Measurements from ENCODE around the gene NABP2.

NABP2 gene

DNA sequence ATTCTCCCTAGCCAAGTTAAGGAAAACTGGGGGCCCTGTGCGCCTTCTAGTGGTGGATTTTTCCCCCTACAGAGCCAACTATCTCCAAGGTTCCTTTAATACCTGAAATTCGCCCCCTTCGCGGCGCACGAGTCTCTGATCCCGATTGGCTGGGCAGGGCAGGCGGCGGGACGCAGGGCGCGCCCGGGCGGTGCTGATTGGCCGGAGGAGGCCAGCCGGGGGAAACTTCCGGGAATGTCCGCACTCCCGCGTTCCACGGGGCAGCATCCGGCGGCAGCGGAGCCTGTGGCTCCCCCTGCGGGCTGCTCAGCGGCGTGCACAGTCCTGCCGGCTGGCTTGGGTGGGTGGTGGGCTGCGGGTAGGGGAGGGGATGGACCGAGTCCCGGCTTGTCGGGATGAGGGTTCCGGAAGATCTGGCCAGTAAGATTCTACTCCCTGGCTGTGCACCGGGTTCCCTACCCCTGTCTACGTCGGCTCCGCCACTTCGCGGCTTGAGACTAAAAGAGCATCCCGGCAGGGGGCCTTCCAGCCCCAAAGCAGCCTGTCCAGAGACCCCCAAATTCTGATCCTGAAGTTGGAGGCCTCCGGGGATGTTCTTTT, at the start of gene NABP2:
Gene NABP2 (plus strand): TSS at position 241 of the 600 bp plus-strand sequence. CDS start 515 bp downstream, outside the sequence.
- peak; percentile 98 for DNase-seq (ENCODE audit: low spot score)

DNA sequence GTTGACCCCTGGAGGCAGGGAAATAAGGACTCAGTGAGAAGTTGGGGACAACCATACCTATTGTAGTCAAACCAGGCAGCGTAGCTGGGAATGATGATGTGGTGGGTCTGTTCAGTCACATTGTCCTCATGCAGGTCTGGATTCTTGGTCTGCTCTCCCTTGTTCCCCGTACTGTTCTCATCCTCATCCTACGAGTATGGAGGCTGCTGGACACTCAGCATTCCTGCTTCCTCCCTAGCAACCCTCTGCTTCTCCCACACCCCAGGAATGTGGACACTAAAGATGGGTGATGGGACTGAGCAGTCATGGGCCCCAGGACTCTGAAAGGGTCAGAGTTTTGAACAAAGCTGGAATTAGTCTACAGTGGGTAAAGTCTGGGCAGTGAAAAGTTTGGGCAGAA, 45.8 kb upstream of the NABP2 start:
- DNase-seq (ENCODE audit: low spot score), result no peak

DNA sequence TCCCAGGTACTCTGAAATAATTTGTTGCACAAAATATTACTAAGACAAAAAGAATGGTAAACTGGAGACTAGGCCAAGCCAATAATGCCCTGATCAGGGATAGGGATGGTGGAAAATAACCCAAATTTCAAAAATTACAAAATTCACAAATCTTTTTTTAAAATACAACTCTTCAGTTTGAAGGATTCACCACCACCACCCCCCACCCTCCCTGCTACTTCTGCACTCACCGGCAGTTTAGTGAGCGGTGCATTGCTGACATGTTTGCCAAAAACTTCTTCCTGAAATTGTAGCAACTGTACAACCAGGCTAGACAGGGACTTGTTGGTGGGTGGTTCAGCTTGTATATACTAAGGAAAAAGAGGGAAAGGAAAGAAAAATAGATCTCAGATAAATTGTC, 37.2 kb upstream of the NABP2 start:
- DNase-seq (ENCODE audit: low spot score), result no peak

DNA sequence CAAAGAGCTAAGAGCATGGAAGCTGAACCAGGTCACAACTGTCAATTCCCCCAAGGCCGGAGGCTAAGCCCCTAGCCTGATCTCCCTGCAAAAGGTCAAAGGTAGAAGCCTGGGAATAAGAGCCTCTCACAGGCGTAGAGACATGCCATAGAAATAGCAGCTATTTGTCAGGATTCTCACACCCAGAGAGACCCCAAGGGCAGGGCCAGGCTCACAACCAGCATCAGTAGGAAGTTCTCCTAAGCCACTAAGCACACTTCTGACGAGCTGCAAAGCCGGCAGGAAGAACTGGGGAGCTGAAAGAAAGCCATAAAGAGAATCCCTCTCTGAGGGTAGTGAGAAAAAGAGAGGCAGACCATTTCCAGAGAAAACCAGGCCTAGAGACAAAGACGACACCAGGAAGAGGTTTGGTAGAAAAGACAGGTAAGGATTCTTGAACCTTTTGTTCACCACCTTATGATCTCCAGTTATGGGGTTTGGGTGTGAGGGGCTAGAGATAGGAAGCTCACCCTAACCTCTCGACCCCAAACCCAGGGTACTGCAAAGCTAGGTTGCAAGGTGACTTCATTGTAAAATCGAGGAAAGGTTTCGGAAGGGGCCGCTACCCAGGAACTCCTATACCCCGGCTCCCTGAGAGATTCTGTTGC, 35.9 kb upstream of the NABP2 start:
- peak; percentile 15 for DNase-seq (ENCODE audit: low spot score)

DNA sequence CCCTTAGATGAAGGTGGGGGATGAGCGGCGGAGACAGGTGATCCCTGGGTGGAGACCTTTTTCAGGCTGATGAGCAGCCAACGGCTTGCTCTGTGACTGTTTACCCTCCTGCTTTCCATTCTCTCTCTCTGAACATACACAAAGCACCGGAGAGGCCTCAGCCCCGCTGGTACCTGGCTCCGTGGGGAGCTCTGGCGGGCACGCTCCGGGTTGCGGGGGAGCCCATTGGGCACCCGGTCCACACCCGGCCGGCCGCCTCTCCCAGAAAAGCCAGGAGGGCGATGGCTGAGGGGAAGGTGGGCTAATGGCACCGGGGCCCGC, 35.4 kb upstream of the NABP2 start:
- DNase-seq (ENCODE audit: low spot score), result peak; percentile 10

DNA sequence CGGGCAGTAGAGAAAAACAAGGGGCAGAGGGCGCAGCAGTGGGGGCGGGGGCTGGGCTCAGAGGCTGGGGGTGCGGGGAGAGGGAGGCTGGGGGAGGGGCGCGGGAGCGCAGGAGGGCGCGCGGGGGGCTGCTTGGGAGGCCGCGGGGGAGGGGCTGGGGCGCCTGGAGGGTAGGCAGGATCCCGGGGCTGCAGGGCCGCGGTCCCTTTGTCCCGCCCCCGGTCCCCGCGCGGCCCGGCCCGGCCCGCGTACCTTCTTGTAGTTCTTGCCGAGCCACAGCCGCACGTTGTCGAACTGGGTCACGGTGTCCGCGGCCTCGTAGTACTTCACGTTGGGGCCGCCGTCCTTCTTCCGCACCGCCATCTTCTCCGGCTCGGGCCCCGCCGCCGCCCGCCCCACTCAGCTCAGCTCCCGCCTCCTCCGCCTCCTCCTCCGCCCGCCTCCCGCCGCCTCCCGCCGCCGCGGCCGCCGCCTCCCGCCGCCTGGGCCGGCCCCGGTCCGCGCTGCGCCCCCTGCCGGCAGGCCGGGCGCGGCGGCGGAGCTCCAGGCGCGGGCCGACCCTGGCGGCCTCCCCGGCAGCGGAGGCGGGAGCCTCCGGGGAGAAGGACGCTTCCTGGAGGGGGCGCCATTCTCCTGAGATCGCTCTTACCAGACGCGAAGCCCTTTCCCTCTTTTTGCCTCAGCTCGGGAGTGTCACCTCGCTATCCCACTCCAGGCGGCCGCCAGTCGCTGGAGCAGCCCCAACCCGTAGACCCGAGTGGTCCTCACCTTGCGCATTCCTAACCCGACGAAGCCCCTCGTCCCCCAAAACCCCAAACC, 34.8 kb upstream of the NABP2 start, which contains the start of gene SMARCC2:
Gene SMARCC2 (minus strand): TSS at position 385 of the 819 bp plus-strand sequence. CDS start 22 bp downstream, at position 363.
- peak; percentile 90 for DNase-seq (ENCODE audit: low spot score)

DNA sequence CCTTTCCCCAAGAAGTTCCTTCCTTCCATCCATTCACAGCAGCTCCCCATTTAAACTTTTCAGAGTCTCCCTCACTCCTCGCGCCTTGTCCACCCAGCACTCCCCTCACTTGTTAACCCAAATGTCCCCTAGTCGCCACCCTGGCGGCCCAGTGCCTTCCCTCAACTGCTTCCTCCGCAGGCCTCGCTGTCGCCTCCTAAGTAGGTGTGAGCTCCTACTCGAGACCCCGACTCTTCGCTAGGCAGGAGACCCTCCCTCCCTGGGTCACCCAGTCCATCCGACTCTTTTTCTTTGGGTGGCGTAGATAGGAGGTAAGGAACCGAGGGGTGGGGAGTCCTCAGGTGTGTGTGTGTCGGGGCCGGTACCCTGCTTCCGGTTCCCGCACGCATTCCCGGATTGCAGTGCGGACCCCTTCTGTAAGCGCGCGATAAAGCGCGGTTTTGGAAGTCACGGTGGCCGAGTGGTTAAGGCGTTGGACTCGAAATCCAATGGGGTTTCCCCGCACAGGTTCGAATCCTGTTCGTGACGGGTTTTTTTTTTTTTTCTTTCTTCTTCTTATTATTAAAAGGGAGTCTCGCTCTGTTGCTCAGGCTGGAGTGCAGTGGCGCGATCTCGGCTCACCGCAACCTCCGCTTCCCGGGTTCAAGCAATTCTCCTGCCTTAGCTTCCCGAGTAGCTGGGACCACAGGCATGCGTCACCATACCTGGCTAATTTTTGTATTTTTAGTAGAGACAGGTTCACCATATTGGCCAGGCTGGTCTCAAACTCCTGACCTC, 34.0 kb upstream of the NABP2 start:
- DNase-seq (ENCODE audit: low spot score), result peak; percentile 94

DNA sequence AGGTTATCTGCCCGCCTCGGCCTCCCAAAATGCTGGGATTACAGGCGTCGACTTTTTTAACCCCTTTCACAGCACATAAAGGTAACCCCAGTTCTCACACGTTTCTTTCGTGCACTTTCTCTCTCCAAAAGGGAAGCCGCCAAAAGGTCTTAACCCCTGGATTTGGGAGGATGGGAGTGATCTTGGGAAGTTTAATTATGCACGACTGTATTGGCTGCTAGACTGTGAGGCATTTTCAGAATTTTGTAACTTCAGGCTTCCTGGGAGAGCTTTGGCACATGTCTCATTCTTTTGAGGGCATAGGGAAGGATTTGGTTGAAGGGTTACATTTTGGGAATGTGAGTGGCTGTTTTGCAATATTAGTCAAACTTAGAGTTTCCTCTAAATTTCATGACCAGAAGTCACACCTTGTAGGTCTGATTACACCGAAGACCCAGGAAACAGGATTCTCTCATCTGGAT, 33.4 kb upstream of the NABP2 start:
- no peak for DNase-seq (ENCODE audit: low spot score)

DNA sequence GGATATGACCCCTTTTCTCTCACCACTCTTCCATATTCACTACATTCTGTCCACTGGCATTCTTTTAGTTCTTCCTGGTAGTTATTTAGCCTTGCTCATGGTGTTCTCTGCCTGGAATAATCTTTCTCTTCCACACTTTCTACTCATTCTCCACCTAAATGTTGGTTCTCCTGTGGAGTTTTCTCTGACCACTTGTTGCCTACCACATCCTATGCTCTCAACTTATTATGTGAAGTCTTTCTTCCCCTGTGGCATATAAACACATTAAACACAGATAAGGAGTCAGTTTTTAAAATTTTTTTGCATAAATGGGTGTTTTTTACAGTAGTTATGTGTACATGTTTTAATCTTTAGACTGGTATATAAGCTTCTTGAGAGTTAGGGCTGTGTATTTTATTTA, 31.6 kb upstream of the NABP2 start:
- no peak for DNase-seq (ENCODE audit: low spot score)

DNA sequence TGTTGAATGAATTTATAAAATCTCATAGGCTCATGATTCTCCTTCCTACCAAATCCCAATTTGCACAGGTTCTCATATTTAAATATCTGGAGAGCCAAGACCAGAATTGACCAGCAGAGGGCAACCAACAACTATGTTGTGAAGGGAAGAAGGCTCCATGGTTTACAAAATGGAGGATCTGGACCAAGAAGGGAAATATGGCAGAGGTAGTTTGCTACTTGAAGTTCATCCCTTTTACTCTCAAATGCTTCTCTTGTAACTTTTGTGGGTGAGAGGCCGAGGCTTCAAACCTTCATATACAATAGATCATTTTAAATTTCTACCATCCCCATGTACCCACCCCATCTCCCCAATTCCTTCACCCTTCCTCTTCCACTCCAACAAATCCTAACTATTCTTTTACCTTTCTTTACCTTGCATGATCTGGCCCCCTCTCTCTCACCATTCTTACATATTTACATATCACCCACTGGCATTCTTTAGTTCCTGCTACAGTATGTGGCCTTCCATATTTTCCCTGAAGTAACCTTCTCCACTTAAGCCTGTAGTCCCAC, 31.0 kb upstream of the NABP2 start:
- DNase-seq (ENCODE audit: low spot score), result peak; percentile 86

DNA sequence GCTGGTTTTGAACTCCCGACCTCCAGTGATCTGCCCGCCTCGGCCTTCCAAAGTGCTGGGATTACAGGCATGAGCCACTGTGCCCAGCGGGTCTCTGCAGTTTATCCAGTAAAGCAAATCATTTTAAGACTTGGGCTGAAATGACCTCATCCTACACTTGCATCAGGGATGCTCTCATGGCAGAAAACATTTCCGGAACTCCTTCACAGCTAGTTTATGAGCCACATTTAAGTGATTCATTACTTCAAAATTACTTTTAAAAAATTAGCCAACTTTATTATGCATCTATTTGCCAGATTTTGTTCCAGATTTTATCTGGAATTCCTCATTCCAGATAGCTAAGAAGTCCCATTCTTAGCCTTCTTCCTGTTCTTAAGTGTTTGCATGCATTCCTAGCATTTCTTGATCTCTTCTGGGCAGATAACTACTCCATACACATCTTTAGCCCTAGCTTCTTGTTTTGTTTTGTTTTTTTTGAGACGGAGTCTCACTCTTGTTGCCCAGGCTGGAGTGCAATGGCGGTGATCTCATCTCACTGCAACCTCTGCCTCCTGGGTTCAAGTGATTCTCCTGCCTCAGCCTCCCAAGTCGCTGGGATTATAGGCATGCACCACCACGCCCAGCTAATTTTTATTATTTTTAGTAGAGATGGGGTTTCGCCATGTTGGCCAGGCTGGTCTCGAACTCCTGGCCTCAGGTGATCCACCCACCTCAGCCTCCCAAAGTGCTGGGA, 27.2 kb upstream of the NABP2 start:
- peak; percentile 37 for DNase-seq (ENCODE audit: low spot score)

DNA sequence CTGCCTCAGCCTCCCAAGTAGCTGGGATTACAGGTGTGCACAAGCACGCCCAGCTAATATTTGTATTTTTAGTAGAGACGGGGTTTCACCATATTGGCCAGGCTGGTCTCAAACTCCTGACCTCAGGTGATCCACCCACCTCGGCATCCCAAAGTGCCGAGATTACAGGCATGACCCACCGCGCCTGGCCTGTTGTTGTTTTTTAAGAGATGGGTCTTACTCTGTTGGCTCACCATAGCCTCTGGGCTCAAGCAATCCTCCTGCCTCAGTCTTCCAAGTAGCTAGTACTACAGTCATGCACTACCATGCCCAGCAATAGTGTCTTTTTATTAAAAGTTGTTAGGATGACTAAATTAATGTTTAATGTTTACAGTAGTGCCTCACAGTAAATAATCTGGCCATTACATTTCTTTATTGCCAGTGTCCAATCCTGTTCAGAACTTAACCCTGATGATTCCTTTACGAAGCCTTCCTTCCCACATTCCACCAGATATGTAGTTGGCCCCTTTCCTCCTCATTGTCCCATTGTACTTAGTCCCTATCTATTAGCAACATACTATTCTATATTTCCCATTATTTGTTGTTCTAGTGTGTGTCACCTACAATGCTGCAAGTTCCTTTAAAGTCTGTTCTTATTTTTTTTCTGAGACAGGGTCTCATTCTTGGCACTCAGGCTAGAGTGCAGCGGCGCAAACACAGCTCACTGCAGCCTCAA, 26.1 kb upstream of the NABP2 start:
- DNase-seq (ENCODE audit: low spot score), result no peak

DNA sequence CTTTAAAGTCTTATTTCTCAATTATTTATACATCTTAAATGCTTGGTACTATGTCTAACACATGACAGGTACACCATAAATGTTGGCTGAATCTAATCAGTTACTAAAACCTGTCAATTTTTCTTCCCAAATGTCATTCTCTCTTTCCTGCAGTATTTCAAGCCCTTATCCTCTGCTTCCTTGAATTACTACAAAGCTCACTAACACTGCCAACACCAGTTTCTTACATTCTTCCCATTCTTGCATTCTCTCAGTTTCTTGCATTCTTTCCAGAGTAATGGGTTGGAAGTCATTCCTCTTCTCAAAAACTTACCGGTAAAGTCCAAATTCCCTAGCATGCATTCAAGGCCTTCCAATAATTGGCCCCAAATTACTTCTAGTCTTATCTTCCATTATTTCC, 25.3 kb upstream of the NABP2 start:
- no peak for DNase-seq (ENCODE audit: low spot score)

DNA sequence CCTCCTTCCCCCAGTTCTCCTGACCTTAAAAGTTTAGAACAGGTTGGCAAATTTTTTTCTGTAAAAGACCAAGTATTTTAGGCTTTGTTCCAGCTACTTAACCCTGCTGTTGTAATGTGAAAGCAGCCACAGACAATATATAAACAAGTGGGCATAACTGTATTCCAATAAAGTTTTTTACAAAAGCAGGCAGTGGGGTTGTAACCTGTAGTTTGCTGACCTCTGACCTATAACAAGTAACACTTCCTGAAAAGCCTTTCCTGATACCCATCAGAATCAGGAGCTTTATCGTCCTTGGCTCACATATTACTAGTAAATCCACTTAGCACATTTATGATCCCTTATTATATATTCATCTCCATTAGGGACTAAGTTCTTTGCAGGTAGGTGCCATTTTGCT, 21.8 kb upstream of the NABP2 start:
- no peak for DNase-seq (ENCODE audit: low spot score)

DNA sequence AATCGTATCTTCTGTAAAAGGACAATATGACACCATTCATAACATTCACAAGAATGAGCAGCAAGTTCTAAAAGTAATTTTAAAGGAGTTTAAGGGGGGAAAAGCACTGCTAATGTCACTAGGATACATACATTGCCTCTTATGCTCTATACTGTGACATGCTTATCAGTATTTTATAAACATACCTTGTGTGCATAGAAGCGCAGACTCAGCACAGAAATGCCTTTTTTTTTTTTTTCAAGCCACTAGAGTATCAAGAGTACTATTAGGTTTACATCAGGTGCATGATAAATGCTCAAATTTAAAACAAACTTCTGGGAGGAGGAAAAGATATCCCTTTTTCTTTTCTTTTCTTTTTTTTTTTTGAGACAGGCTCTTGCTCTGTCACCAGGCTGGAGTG, 21.3 kb upstream of the NABP2 start:
- DNase-seq (ENCODE audit: low spot score), result no peak

DNA sequence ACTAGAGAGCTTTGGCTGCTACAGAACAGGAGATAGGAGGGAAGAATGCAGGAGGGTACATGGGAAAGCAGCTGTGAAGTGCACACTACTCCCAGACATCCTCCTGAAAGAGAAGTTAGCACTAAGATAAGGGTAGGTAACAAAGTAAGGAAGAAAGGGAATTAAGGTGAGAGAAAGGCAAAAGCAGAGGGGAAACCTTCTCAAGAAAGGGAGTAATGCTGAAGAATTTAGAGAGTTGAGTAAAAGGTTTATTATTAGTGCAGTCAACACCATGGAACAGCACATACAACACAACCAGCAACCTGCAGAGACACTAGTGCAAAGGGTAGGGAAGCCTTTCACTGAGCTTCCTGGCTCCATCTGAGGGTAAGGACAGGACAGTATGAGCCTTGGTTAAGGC, 19.9 kb upstream of the NABP2 start:
- DNase-seq (ENCODE audit: low spot score), result no peak

DNA sequence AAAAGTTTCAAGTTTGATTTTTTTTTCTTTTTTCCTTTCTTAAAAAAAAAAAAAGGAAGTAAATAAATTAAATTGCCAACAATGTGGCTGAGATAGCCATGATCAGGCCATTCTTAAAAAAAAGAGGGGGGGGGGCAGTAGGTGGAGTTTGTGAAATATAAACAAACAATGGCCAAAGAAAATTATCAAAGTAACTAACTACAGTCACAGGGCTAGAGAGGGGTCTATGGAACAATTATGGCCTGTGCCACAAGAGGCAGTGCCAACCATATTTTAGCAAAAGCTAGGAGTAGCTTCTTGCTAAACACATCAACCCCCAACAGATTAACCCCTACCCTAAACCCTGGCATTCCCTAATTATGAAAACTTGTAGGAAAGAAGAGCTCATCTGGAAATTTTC, 18.7 kb upstream of the NABP2 start:
- no peak for DNase-seq (ENCODE audit: low spot score)

DNA sequence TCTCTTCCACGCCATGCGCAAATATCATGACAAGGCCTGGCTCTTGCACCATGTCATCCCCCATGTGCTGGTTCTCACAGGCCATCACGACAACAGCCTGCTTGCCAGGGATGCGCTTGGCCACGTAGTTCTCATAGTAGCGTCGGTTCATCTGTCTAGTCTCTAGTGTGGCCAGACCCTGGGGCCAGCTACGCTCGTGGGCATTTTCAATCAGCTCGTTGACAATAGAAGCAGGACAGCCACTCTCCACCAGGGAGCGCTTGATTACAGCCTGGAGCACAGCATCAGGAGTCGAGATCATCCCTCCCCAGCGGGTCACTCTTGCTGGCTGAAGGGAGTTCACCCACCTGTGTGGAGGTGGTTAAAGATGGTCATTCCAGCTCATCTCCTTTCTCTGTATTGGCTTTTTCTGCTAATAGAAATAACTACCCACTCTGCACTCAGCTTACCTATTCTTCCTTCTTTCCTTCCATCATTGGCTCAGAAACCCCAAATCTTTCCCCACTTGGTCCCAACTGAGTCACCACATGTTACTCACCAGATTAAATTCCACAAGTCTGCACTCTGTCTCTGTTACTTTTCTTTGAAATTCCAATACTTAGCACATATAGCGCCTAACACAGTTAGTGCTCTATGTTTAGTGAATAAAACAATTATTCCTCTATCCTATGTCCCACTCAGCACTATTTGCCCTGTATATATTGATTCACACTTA, 17.5 kb upstream of the NABP2 start:
- DNase-seq (ENCODE audit: low spot score), result peak; percentile 50

DNA sequence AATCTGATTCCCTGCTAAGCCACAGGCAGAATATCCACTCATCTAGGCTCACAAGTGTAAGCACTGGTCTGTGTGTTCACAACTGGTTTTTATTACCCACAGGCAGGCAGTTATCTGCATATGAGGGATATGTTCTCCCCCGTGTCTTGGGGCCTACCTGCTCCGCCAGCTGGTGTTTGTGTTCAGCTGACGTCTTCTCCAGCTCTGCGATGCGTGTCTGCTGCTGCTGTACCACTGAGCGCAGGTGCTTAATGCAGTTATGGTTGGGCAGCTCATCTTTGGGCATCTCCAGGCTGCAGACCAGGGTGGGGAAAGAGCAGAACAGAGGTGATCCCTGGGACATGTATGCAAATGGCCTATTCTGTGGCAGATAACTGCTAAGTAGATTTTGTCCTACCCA, 16.1 kb upstream of the NABP2 start:
- no peak for DNase-seq (ENCODE audit: low spot score)

DNA sequence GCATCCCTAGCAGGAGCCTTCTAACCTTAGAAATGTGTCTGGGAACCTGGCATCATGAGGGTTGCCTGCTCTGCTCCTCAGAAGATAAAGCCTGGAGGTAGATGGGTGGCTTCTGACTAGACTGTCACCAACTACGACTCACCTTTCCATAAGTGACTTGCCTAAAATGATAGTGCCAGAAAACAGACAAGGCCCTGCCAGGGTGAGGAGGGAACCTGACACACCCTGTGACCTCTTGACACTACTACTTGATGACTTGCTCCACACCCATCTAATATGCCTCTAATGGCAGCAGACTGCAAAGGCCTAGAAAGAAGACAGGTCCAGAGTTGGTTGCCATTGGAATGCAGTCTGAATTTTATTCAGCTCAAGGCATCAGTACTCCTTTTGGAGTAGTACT, 11.8 kb upstream of the NABP2 start:
- no peak for DNase-seq (ENCODE audit: low spot score)

Measured in kidney tubule cell (primary cell).